Tibial nerve (tissue), 4 donors: ENCODE results near the gene CRACR2A. TPM values are rescaled to one million over a fixed set of nuclear protein-coding genes. Genes with fewer than 3 reads are reported as not detected.

Source experiments
- DNase-seq, 2 donors: peaks; one replicate each; pipeline ENCODE4 v3.0.0-alpha.2; 2019; ENCODE audit warnings: low spot score in 2 of 2
- H3K27ac ChIP-seq, 4 donors: fragments of 200-600 bp; sonication (generic) in 3 of 4; one replicate each; pipeline ENCODE4 v1.5.1; 2017 to 2019; ENCODE audit warnings: mild to moderate bottlenecking in 1 of 4
- H3K27me3 ChIP-seq, 2 donors: fragments of 200-600 bp; sonication (generic) in 1 of 2; one replicate each; pipeline versions ENCODE4 v1.5.1 to v1.6.0; 2017 to 2019
- H3K36me3 ChIP-seq, 3 donors: fragments of 200-600 bp; sonication (generic); one replicate each; pipeline ENCODE4 v1.5.1; 2018 to 2019
- H3K4me1 ChIP-seq, 4 donors: fragments of 200-600 bp; sonication (generic) in 3 of 4; one replicate each; pipeline ENCODE4 v1.5.1; 2017 to 2019
- H3K4me3 ChIP-seq, 4 donors: fragments of 200-600 bp; sonication (generic) in 3 of 4; one replicate each; pipeline ENCODE4 v1.5.1; 2017 to 2019; ENCODE audit warnings: mild to moderate bottlenecking in 1 of 4, moderate library complexity in 1 of 4
- H3K9me3 ChIP-seq, 4 donors: fragments of 200-600 bp; sonication (generic) in 3 of 4; one replicate each; pipeline ENCODE4 v1.5.1; 2017 to 2019
- CTCF ChIP-seq, 5 experiments: fragments of 200-600 bp in 3 of 5; fragments of 450-650 bp in 2 of 5; sonication (generic) in 3 of 5; IDR thresholded peaks; one replicate each; pipeline ENCODE4 v1.5.1; 2016 to 2019; ENCODE audit warnings: antibody characterized with exemption in 5 of 5, mild to moderate bottlenecking in 3 of 5, moderate library complexity in 2 of 5
- EP300 ChIP-seq, 2 donors: sonication (generic); formaldehyde crosslinking; IDR thresholded peaks; one replicate each; pipeline ENCODE4 v1.6.1; 2017; ENCODE audit warnings: antibody characterized with exemption in 2 of 2, mild to moderate bottlenecking in 1 of 2
- POLR2A ChIP-seq, 2 donors: fragments of 450-650 bp; IDR thresholded peaks; one replicate each; pipeline ENCODE4 v1.6.1; 2017; ENCODE audit warnings: antibody characterized with exemption in 2 of 2, mild to moderate bottlenecking in 2 of 2, moderate library complexity in 2 of 2
- WGBS, 2 donors: methylation state at CpG; one replicate each; pipeline ENCODE4 v1.1.5; 2018; 5-methylcytosine and 5-hydroxymethylcytosine counted together
- total RNA-seq, 4 donors: library from RNA; depleted of rRNA; stranded (reverse); fragments of >200 nt; gene quantifications; one replicate each; pipeline ENCODE4 v1.1.0, GENCODE V29; 2016

CRACR2A gene
- total RNA-seq, 4 donors from 2014 or later = 2.6 to 6.3 (median 4.2) TPM

GRCh38 chr12:3622021-3622821, 130.7 kb downstream of the CRACR2A start:
- no peak overlapping the region for H3K4me3 ChIP-seq
- H3K4me1 ChIP-seq = no peaks in the 10 kb centered on the region
- no peaks in the 10 kb centered on the region for H3K36me3 ChIP-seq
- no peaks in the 10 kb centered on the region for H3K9me3 ChIP-seq
- TF ChIP-seq POLR2A (IDR thresholded peaks at IDR 0.05) (no peak), EP300 (IDR thresholded peaks at IDR 0.05) (no peak), CTCF (IDR thresholded peaks at IDR 0.05) (no peak)
- no peak overlapping the region for H3K27ac ChIP-seq
- no peak for DNase-seq
- no peaks in the 10 kb centered on the region for H3K27me3 ChIP-seq
- WGBS, 2 donors = 54 to 70% methylated on average over 2 of the region's 2 CpGs

- TF ChIP-seq CTCF (IDR thresholded peaks at IDR 0.05) (no peak), POLR2A (IDR thresholded peaks at IDR 0.05) (no peak), EP300 (IDR thresholded peaks at IDR 0.05) (no peak)
- no peak for DNase-seq
- no peak overlapping the region for H3K27ac ChIP-seq
- no peaks in the 10 kb centered on the region for H3K36me3 ChIP-seq
- WGBS, 2 donors = 91 to 92% methylated on average over 7 of the region's 7 CpGs
- H3K4me1 ChIP-seq = no peaks in the 10 kb centered on the region
- H3K9me3 ChIP-seq = no peaks in the 10 kb centered on the region
- no peak overlapping the region for H3K4me3 ChIP-seq
- no peaks in the 10 kb centered on the region for H3K27me3 ChIP-seq
Observed at GRCh38 chr12:3620856-3621255, 132.1 kb downstream of the CRACR2A start.

GRCh38 chr12:3617565-3617964, 135.3 kb downstream of the CRACR2A start:
- no peak for TF ChIP-seq EP300 (IDR thresholded peaks at IDR 0.05)
- TF ChIP-seq CTCF (IDR thresholded peaks at IDR 0.05) = no peak
- no peak for TF ChIP-seq POLR2A (IDR thresholded peaks at IDR 0.05)
- Histone ChIP-seq H3K36me3 (peaks cover 0 to 20% (median 0%) of the 10 kb centered on the region in 3 donors), H3K27me3 (no peaks in the 10 kb centered on the region), H3K27ac (no peak overlapping the region), H3K9me3 (no peaks in the 10 kb centered on the region), H3K4me3 (no peak overlapping the region), H3K4me1 (no peaks in the 10 kb centered on the region)
- WGBS, 2 donors = 90 to 97% methylated on average over 4 of the region's 4 CpGs
- no peak for DNase-seq

- H3K4me3 ChIP-seq = no peak overlapping the region
- no peak for TF ChIP-seq POLR2A (IDR thresholded peaks at IDR 0.05)
- no peak for TF ChIP-seq CTCF (IDR thresholded peaks at IDR 0.05)
- no peak for TF ChIP-seq EP300 (IDR thresholded peaks at IDR 0.05)
- no peaks in the 10 kb centered on the region for H3K27me3 ChIP-seq
- H3K27ac ChIP-seq = no peak overlapping the region
- no peak for DNase-seq
- H3K9me3 ChIP-seq = no peaks in the 10 kb centered on the region
- peaks cover 0 to 20% (median 0%) of the 10 kb centered on the region in 3 donors for H3K36me3 ChIP-seq
- 88 to 89% methylated on average over 5 of the region's 5 CpGs for WGBS, 2 donors
- no peaks in the 10 kb centered on the region for H3K4me1 ChIP-seq
Observed at GRCh38 chr12:3615862-3616261, 137.0 kb downstream of the CRACR2A start.

GRCh38 chr12:3614806-3615466, 138.0 kb downstream of the CRACR2A start:
- no peaks in the 10 kb centered on the region for H3K4me1 ChIP-seq
- TF ChIP-seq EP300 (IDR thresholded peaks at IDR 0.05) (no peak), POLR2A (IDR thresholded peaks at IDR 0.05) (no peak), CTCF (IDR thresholded peaks at IDR 0.05) (no peak)
- H3K4me3 ChIP-seq = no peak overlapping the region
- H3K9me3 ChIP-seq = no peaks in the 10 kb centered on the region
- WGBS, 2 donors = 63 to 64% methylated on average over 16 of the region's 16 CpGs
- no peak for DNase-seq
- no peak overlapping the region for H3K27ac ChIP-seq
- no peaks in the 10 kb centered on the region for H3K27me3 ChIP-seq
- peaks cover 0 to 20% (median 0%) of the 10 kb centered on the region in 3 donors for H3K36me3 ChIP-seq
